Dedifferentiated amniotic fluid mesenchymal stem cell (primary cell): ENCODE measurements around the gene ENTPD1.
"Not testable (repeated sequence)": the region's sequence is repeated elsewhere in the genome, so short reads cannot be mapped to it uniquely, and the experiment has no call there.

Source experiments
- DNase-seq: peaks from one replicate; pipeline ENCODE4 v3.0.0-alpha.2; 2016; ENCODE audit errors: extremely low spot score

Gene ENTPD1

DNA sequence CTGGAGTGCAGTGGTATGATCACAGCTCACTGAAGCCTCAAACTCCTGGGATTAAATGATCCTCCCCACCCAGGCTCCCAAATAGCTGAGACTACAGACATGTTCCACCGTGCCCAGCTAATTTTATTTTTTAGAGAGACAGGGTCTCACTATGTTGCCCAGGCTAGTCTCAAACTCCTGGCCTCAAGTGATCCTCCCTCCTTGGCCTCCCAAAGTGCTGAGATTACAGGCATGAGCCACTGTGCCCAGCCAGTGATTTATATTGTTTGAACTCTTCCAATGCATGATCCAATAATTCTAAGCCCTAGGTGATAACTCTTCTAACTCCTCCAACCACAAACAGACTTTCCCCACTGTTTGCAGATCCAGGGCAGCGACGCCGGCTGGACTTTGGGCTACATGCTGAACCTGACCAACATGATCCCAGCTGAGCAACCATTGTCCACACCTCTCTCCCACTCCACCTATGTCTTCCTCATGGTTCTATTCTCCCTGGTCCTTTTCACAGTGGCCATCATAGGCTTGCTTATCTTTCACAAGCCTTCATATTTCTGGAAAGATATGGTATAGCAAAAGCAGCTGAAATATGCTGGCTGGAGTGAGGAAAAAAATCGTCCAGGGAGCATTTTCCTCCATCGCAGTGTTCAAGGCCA lies 110.0 kb downstream of the ENTPD1 start:
- no peak for DNase-seq

DNA sequence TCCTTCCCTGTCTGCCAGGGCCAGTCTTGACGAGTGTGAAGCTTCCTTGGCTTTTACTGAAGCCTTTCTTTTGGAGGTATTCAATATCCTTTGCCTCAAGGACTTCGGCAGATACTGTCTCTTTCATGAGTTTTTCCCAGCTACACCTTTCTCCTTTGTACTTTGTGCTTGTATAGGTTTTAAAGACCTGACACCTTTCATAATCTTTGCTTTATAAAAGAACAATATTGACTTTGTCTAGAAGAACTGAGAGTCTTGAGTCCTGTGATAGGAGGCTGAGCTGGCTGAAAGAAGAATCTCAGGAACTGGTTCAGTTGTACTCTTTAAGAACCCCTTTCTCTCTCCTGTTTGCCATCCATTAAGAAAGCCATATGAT lies 110.5 kb downstream of the ENTPD1 start:
- no peak for DNase-seq

DNA sequence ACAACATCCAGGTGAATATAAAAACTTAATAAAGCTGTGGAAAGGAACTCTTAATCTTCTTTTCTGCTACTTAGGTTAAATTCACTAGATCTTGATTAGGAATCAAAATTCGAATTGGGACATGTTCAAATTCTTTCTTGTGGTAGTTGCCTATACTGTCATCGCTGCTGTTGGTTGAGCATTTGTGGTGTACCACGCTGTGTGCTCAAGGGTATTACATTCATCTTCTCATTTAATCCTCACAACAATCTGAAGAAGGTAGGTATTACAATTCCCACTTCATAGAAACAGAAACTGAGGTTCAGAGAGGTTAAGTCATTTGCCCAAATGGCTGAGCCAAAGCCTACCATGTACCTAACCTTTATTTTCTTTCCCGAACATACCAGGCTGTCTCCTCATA lies 111.9 kb downstream of the ENTPD1 start:
- DNase-seq, result no peak

DNA sequence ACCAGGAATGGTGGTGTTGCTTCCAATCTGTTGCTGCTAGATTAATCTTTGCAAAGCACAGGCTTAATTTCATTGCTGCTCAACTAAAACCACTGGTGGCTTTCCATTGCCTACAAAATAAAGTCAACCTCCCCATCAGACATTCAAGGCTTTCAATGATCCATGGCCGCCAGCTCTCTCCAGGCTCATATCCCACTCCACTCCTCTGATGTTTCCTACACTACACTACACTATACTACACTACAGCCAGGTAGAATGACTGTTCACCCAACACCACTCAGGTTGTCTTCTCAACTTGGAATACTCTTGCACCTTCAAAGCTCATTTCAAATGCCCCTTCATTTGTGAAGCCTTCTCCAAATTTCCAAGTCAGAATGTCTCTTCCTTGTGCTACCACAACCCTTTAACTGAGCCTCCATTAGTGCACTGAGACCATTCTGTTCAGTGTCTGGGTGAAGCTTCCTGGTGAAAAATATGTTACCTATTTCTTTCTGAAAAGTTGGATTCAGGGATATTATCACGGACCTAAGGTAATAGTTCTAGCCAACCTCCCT lies 116.3 kb downstream of the ENTPD1 start:
- DNase-seq, result no peak

DNA sequence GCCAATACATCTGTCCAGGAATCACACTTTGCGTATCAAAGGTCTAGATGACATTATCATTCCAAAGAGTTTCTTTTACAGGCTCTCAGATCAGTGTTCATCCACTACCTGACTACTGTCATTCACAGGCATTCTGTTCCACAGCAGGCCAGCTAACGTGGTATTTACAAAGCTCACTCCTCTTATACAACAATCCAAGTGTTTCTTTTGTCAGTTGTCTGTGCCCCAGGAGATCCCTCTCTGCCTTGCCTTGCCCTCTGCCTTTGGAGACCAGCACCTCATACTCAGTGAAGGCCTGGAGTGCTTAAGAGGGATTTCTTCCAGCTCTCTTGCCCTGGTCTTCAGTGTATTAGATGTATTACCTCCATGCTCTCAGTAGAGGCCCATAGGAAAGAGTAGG lies 117.2 kb downstream of the ENTPD1 start:
- DNase-seq, result no peak

DNA sequence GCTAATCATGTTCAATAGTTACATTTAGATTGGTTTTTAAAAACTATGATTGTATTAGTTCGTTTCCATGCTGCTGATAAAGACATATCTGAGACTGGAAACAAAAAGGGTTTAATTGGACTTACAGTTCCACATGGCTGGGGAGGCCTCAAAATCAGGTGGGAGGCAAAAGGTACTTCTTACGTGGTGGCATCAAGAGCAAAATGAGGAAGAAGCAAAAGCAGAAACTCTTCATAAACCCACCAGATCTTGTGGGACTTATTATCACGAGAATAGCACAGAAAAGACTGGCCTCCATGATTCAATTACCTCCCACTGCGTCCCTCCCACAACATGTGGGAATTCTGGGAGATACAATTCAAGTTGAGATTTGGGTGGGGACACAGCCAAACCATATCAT lies 117.7 kb downstream of the ENTPD1 start:
- no peak for DNase-seq

DNA sequence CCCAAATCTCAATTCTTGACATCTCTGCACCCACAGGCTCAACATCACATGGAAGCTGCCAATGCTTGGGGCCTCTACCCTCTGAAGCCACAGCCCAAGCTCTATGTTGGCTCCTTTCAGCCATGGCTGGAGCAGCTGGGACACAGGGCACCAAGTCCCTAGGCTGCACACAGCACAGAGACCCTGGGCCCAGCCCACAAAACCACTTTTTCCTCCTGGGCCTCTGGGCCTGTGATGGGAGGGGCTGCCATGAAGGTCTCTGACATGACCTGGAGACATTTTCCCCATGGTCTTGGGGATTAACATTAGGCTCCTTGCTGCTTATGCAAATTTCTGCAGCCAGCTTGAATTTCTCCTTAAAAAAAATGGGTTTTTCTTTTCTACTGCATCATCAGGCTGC lies 118.8 kb downstream of the ENTPD1 start:
- DNase-seq, result not testable (repeated sequence)

DNA sequence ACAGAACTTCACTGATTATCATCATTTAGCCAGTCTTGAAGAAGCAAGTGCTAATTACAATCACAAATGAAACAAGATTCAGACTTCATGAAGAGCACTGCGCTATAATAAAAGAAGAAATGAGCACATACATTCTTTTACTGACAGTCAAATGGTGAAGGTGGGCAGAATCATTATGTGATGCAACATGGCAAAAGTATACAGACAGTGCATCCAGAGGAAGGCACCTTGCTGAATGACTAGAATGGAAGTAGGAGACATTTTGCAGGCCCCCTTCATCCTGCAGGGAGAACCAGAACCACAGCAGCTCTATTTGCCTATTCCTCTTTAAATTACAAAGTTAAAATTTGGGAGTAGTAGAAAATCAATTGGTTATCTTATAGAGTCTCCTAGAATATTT lies 120.8 kb downstream of the ENTPD1 start:
- no peak for DNase-seq

DNA sequence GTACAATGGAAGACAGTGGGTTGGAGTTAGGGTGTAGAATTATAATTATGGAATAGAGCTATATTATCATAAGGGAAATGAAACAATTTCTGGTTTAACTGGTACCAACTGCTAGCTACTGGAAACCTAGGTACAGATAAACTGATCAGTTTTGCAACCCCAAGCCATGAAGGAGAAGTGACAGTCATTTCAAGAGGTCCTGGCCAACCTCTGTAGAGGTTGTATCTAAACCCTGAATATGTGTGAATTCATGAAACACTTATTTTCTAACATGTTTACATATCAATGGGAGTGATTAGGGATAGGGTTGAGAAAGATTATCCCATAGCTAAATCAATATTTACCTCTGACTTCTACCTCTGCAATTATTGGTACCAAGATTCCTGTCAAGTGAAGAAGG lies 121.9 kb downstream of the ENTPD1 start:
- DNase-seq, result no peak

DNA sequence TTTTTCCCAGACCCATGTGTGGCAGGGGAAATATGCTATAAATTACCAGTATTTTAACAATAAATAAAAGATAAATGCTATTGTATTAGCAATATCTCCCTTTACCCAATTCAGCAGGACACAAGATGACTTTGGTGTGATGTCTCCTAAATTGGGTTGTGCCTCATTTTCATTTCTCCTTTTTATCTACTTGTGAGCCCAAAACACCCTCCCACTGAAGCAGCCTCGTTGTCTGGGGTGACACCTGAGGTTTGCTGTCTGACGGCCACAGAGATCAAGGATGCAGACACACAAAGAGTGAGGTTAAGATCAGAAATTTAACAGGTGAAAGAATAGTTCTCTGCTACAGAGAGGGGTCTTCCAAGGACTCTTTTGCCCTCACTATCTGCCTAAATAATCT lies 124.7 kb downstream of the ENTPD1 start:
- no peak for DNase-seq

DNA sequence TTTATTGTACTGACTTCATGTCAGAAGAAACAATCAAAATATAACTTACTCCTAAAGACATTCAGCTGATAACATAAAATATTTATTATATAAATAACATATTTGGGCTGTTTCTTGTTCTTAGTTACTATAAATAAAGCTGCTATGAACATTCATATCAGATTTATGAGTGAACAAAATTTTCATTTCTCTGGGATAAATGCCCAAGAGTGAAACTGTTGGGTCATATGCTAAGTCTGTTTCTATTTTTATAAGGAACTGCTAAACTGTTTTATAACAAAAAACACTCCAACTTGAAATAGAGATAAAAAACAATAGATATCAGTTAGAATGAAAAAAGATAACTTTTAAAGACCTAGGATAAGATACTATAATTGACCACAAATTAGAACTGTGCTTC lies 125.4 kb downstream of the ENTPD1 start:
- DNase-seq, result peak; percentile 26

DNA sequence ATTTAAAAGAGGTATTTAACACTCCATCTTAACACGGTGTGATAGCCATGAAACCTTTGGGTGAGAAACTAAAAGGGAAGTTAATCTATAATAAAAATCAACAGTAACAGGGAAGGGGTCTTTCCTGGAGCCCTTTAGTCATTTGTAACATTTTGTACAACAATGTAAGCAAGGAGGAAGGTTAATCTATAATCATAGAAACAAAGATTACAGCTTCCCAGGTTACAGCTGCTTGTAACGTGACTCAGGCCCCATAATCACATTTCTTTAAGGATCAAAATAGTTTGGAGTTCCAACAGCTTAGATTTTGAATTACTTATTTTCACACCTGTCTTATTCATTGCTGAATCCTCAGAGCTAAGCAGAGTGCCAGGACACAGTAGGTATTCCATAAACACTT lies 133.9 kb downstream of the ENTPD1 start:
- DNase-seq, result no peak

DNA sequence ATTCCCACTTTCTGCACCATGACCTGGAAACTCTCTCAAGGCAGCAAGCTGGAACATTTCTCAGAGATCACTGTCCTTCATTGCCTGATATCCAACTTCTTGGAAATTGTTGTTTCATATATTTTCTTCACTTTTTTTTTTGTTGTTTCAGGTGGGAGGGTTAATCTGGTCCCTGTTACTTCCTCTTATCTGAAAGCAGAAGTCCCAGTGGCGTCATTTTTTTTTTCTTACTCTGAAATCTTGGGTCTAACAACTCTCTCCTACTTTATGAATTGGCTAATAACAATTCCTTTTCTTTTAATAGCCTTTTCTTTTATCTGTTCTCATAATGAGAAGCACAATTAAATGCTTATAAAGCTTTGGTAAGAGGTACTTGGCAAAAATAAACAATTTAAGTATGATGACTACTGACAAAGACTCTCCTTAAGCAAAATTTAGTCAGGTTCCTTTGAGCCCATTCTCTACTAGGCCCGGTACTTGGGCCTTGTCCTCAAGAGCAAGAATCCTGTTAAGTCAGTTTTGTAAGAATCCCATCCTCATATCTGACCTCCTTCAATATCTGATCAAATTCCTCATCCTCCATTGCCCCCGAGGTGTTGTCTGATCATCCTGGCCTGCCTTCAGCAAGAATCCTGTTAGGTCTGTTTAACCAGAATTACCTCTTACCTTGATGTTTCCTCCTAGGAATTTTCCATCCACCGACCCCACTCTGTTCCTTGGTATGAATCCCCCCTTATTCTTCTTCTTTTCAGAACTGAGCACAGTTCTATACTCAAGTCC lies 140.3 kb downstream of the ENTPD1 start:
- DNase-seq, result no peak

DNA sequence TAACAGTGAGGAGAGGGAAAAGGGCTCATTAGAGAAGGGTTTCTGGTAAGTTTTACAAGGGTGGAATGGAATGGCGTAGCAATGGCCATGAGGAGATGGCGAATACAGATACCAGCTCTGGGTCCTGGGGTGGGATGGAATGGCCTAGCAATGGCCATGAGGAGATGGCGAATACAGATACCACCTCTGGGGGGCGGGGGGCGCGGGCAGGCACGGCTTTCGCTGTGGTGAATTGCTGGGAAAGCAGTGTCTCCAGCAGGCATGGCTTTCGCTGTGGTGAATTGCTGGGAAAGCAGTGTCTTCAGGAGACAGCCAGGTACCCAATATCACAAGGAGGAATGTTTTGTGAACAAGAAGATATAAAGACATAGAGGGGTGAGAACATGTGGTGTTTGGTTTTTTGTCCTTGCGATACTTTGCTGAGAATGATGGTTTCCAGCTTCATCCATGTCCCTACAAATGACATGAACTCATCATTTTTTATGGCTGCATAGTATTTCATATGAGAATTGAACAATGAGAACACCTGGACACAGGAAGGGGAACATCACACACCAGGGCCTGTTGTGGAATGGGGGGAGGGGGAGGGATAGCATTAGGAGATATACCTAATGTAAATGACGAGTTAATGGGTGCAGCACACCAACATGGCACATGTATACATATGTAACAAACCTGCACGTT lies 150.1 kb downstream of the ENTPD1 start:
- DNase-seq, result not testable (repeated sequence)

DNA sequence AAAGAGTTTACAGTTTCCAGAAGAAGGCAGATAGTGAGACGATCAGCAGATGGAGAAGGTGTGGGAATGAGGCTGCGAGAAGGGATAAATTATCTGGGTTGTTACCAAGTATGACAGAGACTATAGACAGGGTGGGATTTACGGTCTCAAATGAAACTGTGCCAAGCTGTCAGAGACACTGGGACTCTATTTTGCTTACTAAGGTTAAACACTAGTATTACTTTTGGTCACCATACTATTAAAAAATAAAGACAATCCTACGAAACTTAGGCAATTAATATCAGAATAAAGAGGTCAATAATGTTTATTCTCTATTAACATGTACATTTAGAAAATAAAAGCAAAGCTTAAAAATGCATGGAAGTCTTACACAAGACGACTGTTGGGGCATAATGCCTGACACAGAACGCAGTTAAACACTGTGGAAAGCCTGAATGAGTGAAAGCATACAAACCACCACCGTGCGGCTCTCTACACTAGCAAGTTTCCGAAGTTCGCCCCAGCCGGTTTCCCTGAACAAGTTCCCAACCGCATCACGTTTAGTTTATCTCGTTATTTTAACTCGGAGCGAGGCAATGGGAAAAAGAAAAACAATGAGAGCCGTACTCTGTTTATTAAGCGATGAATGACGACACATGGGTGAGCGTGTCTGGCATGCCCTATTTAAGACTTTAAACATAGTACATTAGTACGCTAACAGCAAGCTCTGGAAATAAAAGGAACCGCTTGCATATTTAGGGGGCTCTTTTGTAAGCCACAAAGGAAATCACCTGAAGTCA lies 150.9 kb downstream of the ENTPD1 start:
- DNase-seq, result peak; percentile 63

DNA sequence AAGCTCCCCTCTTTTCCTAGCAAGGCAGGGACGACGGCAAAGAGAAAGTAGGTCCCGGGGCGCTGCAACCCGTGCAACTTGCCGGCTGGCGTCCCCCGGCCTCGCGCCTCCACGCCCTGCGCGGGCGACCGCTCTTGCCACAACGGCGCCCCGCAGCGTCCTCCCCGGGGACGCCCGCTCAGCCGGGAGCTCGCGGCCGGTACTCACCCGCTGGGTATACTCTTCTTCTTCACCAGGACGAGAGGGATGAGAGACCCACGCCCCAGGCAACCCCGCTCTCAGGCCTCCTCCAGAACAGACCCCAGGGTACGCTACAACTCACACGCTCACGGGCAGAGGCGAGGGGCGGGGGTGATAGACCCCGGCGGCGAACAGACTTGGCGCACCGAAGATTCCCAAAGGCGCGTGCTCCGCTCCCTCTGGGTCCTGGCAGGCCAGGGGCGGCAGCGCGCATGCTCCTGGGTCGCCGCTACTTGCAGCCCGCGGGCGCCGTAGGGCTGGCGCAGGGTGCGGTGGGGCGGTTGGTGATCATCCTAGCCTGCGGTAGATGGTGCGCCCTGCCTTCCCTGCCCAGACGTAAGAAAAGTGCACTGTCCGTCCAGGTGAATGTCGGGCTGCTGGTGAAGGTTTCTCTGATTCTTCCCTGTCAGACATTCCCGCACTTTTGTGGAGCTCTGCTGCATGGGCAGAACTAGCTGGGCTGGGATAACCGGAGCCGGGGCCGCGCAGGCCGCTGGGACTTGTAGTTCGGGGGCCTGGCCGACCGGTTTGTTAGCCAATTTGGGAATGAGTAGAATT lies 151.7 kb downstream of the ENTPD1 start, which contains the start of gene CC2D2B:
CC2D2B (plus strand) TSS at position 520 of the 798 bp plus-strand sequence. CDS start 3,349 bp downstream, outside the sequence.
- DNase-seq, result peak; percentile 78

DNA sequence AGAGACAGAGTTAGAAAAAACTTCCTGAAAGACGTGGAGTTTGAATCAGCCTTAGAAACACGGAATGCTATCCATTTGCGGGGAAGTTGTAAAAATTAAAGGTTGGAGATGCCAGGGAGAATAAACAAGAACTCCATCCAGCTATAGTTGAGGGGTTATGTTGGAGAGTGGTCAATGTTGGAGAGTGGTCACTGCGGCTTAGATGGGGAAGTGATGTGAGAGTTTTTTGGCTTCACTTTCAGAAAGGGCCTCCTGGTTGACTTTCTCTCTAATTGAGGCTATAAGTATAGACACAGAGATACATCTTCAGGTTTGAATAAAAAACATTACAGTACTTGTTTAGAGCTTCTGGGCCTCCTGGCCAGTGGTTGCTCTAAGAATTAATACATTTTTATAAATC lies 152.5 kb downstream of the ENTPD1 start:
- no peak for DNase-seq

DNA sequence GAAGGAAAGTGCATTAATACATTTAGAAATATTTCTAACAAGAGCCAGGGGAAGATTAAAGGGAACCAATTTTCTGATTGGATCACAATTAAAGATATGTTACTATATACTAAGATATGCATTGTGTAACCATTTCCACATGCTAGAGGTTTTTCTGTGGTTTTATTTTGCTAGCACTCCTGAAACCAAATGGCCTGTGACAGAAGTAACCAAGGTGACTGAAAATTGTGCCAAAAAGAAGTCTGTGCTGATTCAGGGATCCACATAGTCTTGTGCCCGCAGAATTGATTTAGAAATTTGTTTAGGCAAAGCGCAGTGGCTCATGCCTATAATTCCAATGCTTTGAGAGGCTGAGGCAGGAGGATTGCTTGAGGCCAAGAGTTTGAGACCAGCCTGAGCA lies 153.6 kb downstream of the ENTPD1 start:
- no peak for DNase-seq

DNA sequence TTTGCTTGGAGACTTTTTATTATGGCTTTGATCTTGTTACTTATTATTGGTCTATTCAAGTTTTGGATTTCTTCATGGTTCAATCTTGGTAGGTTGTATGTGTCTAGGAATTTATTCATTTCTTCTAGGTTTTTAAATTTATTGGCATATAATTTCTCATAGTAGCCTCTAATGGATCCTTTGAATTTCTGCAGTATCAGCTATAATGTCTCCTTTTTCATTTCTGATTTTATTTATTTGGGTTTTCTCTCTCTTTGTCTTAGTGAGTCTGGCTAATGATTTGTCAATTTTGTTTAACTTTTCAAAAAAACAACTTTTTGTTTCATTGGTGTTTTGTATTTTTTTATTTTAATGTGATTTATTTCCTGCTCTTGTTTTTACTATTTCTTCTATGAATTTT lies 160.1 kb downstream of the ENTPD1 start:
- not testable (repeated sequence) for DNase-seq
